GM18867 (cell line): ENCODE data around the gene ETV6.
A peak's percentile ranks its signal among the peaks of the same experiment; 100 is the strongest.

Experiments
- ATAC-seq: cut with Tn5 transposase; IDR thresholded peaks from one replicate; pipeline ENCODE4 v1.9.1; 2021; ENCODE audit warnings: mild to moderate bottlenecking, moderate library complexity; ENCODE audit not compliant: unreplicated experiment

ETV6 gene

GRCh38 chr12:11642785-11643184, 6.7 kb upstream of the ETV6 start:
- ATAC-seq = no peak

- no peak for ATAC-seq
These were observed 4.1 kb upstream of the ETV6 start for GRCh38 chr12:11645391-11645790.

DNA sequence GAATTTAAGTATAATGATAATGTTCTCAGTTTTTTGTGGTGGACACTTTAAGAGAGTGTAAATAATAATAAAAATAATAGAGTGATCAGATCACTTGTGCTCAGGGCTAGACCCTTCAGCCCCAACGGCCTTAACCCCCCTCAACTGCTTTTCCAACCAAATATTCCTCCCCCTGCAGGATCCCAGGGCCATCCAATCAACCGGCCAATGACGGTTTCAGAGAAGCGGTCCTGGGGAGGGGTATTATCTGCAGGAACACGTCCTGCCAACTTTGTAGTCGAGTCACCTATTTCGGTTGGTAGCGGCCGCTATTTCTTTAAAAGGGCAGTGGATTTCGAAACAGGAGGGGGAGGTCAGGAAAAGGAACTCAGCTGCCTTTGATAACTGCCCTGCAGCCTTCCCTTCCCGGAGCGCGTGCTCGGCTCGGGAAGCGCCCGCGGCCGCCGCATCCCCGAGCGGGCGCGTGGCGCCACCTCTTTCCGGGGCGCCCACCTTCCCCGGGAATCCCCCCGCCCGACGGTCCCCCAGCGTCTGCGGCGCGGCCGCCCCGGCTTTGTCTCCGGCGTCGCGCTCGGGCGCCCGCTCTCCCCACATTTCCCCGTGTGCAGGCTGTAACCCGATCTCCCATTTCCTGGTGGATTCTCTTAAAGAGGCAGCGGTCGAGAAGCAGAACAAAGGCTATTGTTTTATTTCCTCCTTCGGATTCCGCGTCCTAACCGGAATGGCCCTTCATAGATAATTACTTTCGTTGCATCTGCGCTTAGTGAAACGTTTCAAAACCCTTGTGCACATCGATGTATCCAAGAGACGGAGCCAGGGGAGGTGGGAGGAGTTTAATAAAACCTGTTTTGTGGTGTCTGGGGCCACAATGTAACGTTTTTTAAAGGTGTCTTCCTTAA, 711 bp upstream of the ETV6 start:
- ATAC-seq = peak; percentile 37

DNA sequence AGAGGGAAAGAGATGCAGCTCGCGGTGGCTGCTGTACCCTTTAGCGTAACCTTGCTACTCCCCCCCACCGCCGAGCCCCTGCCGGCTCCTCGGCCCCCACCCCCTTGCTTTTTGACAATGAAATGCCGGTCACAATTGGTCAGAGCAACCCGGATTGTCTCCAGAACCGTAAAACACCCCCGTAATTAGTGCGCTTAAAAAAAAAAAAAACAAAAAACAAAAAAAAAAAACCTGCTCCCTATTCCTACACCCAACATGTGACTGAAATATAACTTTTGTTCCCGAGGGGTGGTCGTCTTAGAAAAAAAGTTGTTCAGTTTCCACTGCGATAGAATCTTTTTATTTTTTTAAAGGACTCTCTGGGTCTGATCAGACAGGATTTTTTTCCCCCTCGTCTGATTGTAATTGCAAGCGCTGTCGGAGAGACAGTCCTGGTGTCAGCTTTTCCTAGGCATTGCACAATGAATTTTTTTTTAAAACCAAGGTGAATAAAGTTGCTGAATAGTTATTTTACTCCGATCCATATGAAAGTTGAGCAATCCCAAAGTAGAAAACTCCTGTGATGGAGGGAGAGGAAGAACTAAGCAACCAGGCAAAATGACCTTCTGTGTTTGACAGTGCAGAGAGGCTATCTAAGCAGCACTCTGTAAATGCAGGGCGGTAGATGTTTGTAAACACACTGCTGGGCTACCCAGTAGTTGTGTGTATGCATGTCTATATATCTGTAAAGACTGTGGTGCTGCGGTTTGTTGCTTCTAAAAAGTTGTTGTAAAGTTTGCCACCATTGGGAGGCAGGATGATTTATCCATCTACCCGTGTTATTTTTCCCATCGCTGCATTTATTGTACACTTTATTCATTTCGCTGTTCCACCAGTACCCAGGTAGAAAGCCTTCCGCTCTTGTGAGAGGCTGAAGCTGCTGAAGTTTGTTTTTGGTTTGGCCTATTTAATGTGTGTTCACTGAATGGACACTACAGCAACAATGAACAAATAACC, 1.1 kb downstream of the ETV6 start:
- no peak for ATAC-seq

- no peak for ATAC-seq
These were observed 1.9 kb downstream of the ETV6 start for GRCh38 chr12:11651381-11651780.

GRCh38 chr12:11651785-11652184, 2.3 kb downstream of the ETV6 start:
- no peak for ATAC-seq

GRCh38 chr12:11652351-11653040, 3.0 kb downstream of the ETV6 start:
- ATAC-seq = peak; percentile 26

- ATAC-seq = no peak
These were observed 3.8 kb downstream of the ETV6 start for GRCh38 chr12:11653215-11653753.

DNA sequence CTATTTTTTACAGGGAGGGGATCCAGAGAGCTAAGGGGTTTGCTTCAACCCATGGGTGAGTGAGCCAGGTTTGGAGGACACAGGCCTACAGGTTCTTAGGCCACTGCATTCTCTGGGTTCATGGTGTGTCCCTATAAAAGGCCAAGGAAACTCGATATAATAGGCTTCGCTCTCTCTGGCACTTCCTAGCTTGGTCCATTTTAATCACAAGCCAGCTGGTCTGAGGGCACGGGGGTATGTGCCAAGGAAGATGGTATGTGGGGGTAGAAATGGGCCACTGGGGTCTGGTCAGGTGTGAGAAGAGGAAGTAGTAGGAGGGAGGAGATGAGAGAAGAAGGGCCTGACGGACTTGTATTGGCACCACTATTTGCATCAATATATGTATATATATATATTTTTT, 4.9 kb downstream of the ETV6 start:
- no peak for ATAC-seq

GRCh38 chr12:11654802-11655201, 5.3 kb downstream of the ETV6 start:
- no peak for ATAC-seq

GRCh38 chr12:11655842-11656241, 6.4 kb downstream of the ETV6 start:
- ATAC-seq = no peak

- no peak for ATAC-seq
These were observed 7.1 kb downstream of the ETV6 start for GRCh38 chr12:11656550-11656949.

DNA sequence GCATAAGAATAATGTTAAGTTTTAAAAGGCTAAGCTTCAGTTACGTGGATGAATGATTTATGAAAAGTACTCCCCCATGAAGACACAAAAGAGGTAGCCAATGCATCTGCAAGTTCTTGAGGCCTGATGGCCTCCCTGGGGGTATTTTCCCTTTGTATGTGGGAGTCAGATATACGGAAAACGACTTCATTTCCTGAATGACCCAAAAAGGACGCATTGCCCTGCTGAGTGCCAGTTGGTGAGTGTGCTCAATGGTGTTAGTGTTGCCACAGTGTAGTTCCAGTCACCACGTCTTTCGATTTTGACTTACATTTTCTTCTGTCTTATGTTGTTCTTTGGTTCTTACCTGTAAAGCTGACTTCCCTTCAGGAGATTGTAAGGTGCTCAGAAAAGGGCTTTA, 8.0 kb downstream of the ETV6 start:
- ATAC-seq = no peak

- no peak for ATAC-seq
These were observed 9.3 kb downstream of the ETV6 start for GRCh38 chr12:11658791-11659190.

GRCh38 chr12:11660624-11661023, 11.2 kb downstream of the ETV6 start:
- ATAC-seq = no peak

- ATAC-seq = no peak
These were observed 12.1 kb downstream of the ETV6 start for GRCh38 chr12:11661491-11662089.

GRCh38 chr12:11662369-11662768, 12.9 kb downstream of the ETV6 start:
- no peak for ATAC-seq

- ATAC-seq = no peak
These were observed 13.7 kb downstream of the ETV6 start for GRCh38 chr12:11663130-11663529.

DNA sequence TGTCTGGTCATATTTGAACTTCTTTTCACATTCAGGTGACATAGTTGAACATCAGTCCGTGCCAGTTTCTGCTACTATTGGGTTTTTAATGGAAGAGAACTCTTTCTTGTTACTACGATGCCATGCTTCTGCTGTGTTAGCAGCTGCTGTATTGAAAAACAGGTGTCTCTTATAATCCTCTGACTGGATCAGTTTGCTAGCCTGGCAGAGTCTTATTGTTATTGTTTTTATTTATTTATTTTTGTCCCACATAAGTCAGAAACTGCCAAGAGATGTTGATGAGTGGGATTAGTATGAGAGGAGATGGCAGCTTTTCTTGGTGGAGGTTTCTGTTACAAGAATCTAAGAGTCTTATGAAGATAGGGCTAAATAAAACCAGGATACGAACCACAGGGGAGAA, 14.6 kb downstream of the ETV6 start:
- ATAC-seq = no peak
